HG02943 (cell line): ENCODE measurements around the gene TUBB4A.

Source experiments
- ATAC-seq: cut with Tn5 transposase; IDR thresholded peaks from one replicate; pipeline ENCODE4 v1.9.1; 2021; ENCODE audit warnings: mild to moderate bottlenecking, low read depth, moderate library complexity; ENCODE audit not compliant: unreplicated experiment

TUBB4A gene

DNA sequence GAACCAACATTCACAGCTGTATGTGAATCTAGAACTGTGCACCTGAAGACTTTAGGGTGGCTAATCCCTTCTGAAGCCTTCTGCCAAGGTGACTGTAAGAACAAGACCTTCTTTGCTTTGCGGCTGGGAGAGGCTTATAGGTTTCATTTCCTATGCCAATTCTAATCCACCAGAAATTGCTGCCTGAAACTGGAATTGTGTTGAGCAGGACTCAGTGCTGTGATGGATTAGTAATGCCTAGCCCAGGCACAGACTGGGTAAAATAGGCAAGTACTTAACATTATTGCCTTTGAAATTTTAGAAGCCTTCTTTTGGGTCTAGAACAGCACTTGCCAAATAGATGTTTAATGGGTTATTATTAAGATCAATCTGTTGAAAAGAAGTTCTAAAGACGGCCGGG lies 54.1 kb downstream of the TUBB4A start:
- no peak for ATAC-seq

DNA sequence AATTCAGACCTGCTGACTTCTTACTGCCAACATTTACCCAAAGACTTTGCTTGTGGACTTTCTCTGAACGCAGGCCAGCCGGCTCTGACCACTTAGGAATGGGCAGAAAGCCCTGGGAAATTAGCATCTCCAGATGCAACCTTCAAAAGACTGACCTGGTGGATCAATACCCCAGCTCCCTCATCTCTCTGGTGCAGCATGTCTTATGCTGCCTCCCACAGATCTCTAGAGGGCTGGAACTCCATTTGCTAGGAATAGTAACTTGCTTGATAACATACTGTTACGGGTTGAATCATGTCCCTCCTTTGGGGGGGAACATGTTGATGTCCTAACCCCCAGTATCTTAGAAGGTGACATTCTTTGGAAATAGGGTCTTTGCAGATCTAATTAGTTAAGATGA lies 55.7 kb downstream of the TUBB4A start:
- no peak for ATAC-seq
